Stimulated activated CD4-positive, alpha-beta T cell treated with anti-CD3 and anti-CD28 coated beads, Interleukin-15, amount 100 ng/mL, for 24 hours (primary cell): Measurements from ENCODE around the gene KCNN4.
A peak's percentile ranks its signal among the peaks of the same experiment; 100 is the strongest.
"Not testable (repeated sequence)": the region's sequence is repeated elsewhere in the genome, so short reads cannot be mapped to it uniquely, and the experiment has no call there.

ENCODE experiments used
- DNase-seq: peaks from one replicate; pipeline ENCODE4 v3.0.0-alpha.2; 2020

The KCNN4 gene

GRCh38 chr19:43798546-43799409 is 18.0 kb upstream of the KCNN4 start:
- DNase-seq = peak; percentile 82

- no peak for DNase-seq
Measured at GRCh38 chr19:43798026-43798545, 17.3 kb upstream of the KCNN4 start.

- DNase-seq = no peak
Measured at GRCh38 chr19:43797556-43797955, 16.8 kb upstream of the KCNN4 start.

- no peak for DNase-seq
Measured at GRCh38 chr19:43797118-43797517, 16.3 kb upstream of the KCNN4 start.

- no peak for DNase-seq
Measured at GRCh38 chr19:43790587-43790986, 9.8 kb upstream of the KCNN4 start.

GRCh38 chr19:43789029-43789428 is 8.3 kb upstream of the KCNN4 start:
- DNase-seq = no peak

GRCh38 chr19:43786665-43787064 is 5.9 kb upstream of the KCNN4 start:
- DNase-seq = no peak

GRCh38 chr19:43784981-43785808 is 4.4 kb upstream of the KCNN4 start:
- peak; percentile 66 for DNase-seq

GRCh38 chr19:43784241-43784980 is 3.6 kb upstream of the KCNN4 start:
- peak; percentile 83 for DNase-seq

- DNase-seq = no peak
Measured at GRCh38 chr19:43783636-43784035, 2.9 kb upstream of the KCNN4 start.

- DNase-seq = no peak
Measured at GRCh38 chr19:43782689-43783231, 2.0 kb upstream of the KCNN4 start.

- DNase-seq = peak; percentile 41
Measured at GRCh38 chr19:43782311-43782660, 1.5 kb upstream of the KCNN4 start.

- peak; percentile 58 for DNase-seq
Measured at GRCh38 chr19:43781630-43782310, 997 bp upstream of the KCNN4 start.

- DNase-seq = no peak
Measured at GRCh38 chr19:43779820-43780219, 953 bp downstream of the KCNN4 start.

- DNase-seq = no peak
Measured at GRCh38 chr19:43779147-43779819, 1.5 kb downstream of the KCNN4 start.

- no peak for DNase-seq
Measured at GRCh38 chr19:43778651-43779050, 2.1 kb downstream of the KCNN4 start.

GRCh38 chr19:43777163-43777695 is 3.5 kb downstream of the KCNN4 start:
- DNase-seq = peak; percentile 60

- DNase-seq = peak; percentile 89
Measured at GRCh38 chr19:43776286-43776685, 4.5 kb downstream of the KCNN4 start.

GRCh38 chr19:43775299-43775890 is 5.4 kb downstream of the KCNN4 start:
- no peak for DNase-seq

GRCh38 chr19:43774940-43775258 is 5.9 kb downstream of the KCNN4 start:
- DNase-seq = not testable (repeated sequence)
